GM12891 (cell line): ENCODE data around the gene STAP2.

Experiments used
- POLR2AphosphoS5 ChIP-seq: IDR thresholded peaks from 2 replicates; pipeline ENCODE4 v1.6.1; 2011; ENCODE audit warnings: low read depth, low read length, control low read depth
- TAF1 ChIP-seq: IDR thresholded peaks from 2 replicates; pipeline ENCODE4 v1.6.1; 2011; ENCODE audit warnings: low read depth, low read length, control low read depth

- no peak for TF ChIP-seq POLR2AphosphoS5
- TF ChIP-seq TAF1 = no peak
These were observed 12.1 kb upstream of the STAP2 start for GRCh38 chr19:4350726-4351125.
